GM13976 (cell line): Measurements from ENCODE around the gene TNFRSF25.

Source experiments
- DNase-seq: peaks from one replicate; pipeline ENCODE4 v3.0.0; 2012; ENCODE audit warnings: low spot score
- in situ Hi-C: fragments of 300-500 bp; cut with MboI; formaldehyde crosslinking; loops from one replicate; pipeline ENCODE4 v1.12.0; 2022; ENCODE audit warnings: low sequenced_read_pairs, mixed read lengths, inconsistent platforms; ENCODE audit not compliant: unreplicated experiment
- TF ChIP-seq, protein P1 (sequence below): IDR thresholded peaks from 2 replicates; pipeline ENCODE4 v1.5.1; 2012; ENCODE audit warnings: borderline replicate concordance, mild to moderate bottlenecking; ENCODE audit not compliant: insufficient read depth; ENCODE audit errors: extremely low read depth, missing control alignments, control extremely low read depth

TNFRSF25 gene

GRCh38 chr1:6468729-6469461, 2.9 kb upstream of the TNFRSF25 start:
- no peak for DNase-seq
- TF ChIP-seq, protein P1, sequence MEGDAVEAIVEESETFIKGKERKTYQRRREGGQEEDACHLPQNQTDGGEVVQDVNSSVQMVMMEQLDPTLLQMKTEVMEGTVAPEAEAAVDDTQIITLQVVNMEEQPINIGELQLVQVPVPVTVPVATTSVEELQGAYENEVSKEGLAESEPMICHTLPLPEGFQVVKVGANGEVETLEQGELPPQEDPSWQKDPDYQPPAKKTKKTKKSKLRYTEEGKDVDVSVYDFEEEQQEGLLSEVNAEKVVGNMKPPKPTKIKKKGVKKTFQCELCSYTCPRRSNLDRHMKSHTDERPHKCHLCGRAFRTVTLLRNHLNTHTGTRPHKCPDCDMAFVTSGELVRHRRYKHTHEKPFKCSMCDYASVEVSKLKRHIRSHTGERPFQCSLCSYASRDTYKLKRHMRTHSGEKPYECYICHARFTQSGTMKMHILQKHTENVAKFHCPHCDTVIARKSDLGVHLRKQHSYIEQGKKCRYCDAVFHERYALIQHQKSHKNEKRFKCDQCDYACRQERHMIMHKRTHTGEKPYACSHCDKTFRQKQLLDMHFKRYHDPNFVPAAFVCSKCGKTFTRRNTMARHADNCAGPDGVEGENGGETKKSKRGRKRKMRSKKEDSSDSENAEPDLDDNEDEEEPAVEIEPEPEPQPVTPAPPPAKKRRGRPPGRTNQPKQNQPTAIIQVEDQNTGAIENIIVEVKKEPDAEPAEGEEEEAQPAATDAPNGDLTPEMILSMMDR = no peak
- in situ Hi-C loops = no loop called here

GRCh38 chr1:6467744-6468688, 2.0 kb upstream of the TNFRSF25 start:
- TF ChIP-seq, protein P1 = no peak
- DNase-seq = no peak
- in situ Hi-C loops = no loop called here

DNA sequence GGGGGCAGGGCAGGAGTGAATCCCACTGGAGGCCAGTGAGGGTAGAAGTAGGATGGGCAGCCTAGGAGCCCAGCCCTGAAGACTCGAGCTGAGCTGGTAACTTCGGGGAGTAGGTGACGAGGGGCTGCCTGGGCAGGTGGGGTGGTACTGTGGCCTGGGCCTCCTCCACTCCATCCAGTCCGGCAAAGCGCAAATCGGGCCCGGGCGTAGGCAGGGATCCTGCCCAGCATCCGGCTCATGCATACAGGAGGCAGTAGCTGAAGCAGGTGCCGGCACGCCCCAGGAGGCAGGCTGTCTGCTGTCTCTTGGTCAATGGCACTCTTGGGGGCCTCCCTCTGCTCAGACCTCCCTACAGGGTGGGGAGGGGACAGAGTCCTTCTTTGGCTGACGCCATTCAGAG, 1.3 kb upstream of the TNFRSF25 start:
- in situ Hi-C loops = no loop called here
- TF ChIP-seq, protein P1 = no peak
- DNase-seq = no peak

DNA sequence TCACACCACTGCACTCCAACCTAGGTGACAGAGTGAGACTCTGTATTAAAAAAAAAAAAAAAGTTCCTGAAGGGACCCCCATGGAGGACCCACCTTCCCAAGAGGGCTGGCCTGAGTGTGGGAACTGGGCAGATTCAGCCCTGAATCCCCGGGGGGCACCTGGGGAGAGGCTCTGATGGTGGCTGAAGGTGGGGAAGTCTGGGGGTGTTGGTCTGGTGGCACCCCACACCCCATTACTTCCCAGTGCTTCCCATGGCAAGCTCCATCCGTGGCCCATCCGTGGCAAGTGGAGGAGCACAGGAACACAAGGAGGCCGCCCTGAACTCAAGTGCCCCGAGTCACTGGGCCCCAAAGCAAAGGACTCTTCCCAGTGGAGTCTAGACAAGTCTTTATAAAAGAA, 778 bp upstream of the TNFRSF25 start:
- in situ Hi-C loops = no loop called here
- no peak for DNase-seq
- TF ChIP-seq, protein P1 = no peak

GRCh38 chr1:6465461-6466005, 440 bp downstream of the TNFRSF25 start:
- TF ChIP-seq, protein P1 = no peak
- no peak for DNase-seq
- in situ Hi-C loops = no loop called here

DNA sequence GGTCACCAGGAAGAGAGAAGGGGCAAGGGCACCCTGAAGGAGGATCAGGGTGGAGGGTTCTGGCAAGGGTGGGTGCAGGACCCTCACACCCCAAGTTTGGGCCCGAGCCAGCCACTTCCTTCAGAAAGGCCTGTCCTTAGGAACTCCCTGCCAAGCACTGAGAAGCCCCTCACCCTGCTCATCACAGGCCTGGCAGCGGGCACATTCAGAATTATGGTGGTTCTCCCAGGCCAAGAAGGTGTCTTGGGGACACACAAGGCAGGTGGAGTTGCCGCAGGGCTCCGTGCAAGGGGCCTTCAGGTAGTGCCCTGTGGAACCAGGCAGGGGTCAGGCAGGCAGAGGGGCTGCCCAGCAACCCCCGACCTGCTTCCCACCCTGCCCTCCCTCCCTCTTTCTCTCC, 1.1 kb downstream of the TNFRSF25 start:
- TF ChIP-seq, protein P1 = no peak
- DNase-seq = no peak
- in situ Hi-C loops = no loop called here
